ENCODE data around the gene TMBIM1. TPM values are rescaled to one million over a fixed set of nuclear protein-coding genes. Genes with fewer than 3 reads are reported as not detected.

The TMBIM1 gene, protein sequence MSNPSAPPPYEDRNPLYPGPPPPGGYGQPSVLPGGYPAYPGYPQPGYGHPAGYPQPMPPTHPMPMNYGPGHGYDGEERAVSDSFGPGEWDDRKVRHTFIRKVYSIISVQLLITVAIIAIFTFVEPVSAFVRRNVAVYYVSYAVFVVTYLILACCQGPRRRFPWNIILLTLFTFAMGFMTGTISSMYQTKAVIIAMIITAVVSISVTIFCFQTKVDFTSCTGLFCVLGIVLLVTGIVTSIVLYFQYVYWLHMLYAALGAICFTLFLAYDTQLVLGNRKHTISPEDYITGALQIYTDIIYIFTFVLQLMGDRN
- 230 and 339 TPM in 2 replicates for total RNA-seq

DNA sequence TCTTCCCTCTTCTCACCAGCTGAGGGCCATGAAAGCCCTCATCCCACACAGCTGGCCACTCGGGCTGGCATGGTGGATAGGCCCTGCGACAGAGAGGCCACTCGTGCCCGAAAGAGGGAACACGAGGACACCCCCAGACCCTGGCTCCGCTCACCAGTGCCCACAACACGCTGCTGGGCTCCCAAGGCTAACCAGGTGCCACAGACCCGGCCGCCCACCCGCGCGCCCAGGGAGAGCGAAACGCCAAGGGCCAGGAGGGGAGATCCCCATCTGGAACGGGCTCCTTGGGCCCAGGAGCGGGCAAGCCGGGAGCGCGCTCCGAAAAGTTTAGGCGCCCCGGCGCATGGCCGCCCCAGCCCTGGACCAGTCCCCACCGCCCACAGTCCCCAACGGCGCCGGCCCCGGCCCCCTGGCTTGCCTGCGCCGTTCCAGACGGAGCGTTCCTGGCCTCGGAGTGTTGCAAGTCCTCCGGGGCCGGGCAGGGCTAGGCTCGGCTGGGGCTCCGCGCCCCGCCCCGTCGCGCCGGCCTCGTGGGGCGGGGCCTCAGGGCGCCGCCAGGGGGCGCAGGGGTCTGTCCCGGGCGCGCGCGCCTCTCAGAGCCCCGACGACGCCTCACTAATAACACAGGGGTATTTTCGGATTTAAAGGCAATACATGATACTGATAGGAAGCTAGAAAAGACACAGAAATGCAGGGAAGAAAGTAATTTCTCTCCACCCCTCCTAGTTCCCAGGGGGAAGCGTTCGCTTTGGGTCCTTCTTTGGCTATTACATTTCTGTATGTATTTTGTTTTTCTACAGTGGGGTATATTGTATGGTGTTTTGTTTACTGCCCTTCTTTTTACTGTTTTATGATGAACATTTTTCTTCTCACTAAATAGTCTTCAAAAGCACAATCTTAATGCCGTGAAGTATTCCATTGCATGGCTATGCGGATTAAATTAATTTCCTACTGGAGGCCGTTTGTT, at the start of gene TMBIM1:
TMBIM1 (minus strand) TSS at position 456 of the 967 bp plus-strand sequence. CDS start 10,362 bp downstream, outside the sequence.

DNA sequence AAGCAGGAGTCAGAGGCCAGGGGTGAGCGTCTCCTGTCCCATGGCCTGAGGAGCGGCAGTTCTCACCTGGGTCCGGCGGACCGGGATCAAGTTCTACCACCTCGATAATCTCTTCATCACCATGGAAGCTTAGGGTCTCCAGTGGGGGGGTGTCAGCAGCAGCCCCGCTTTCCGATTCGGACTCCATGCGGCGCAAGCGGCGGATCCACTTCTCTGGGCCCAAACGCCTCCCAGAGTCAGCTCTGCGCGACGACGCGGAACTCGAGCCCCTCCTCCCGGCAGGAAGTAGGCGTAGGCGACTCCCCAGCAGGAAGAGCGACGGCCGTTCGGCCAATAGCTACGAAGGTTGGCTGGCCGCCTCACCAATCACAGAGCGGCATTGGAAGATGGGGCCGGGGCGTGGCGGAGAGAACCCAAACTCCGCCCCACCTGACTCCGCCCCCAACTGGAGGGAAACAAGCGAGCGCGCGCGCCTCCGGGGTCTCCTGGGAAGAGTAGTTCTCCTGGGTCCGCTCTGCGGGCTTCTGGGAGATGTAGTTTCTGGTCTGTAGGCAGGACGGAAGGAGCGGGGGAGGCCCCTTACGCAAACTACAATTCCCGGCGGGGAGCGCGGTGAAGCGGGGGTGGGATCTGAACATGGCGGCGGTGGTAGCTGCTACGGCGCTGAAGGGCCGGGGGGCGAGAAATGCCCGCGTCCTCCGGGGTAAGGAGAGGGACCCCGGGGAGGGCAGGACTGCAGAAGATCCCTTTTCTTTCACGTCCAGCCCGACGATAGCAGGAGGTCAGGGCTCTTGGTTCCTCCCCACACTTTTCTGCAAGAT, 22.2 kb downstream of the TMBIM1 start, which contains the start of the genes AAMP and PNKD:
AAMP (minus strand) TSS at position 238 of the 821 bp plus-strand sequence; CDS start at position 187, 51 bp downstream.
PNKD (plus strand) TSS at position 620 of the 821 bp plus-strand sequence; CDS start at position 637, 17 bp downstream.

DNA sequence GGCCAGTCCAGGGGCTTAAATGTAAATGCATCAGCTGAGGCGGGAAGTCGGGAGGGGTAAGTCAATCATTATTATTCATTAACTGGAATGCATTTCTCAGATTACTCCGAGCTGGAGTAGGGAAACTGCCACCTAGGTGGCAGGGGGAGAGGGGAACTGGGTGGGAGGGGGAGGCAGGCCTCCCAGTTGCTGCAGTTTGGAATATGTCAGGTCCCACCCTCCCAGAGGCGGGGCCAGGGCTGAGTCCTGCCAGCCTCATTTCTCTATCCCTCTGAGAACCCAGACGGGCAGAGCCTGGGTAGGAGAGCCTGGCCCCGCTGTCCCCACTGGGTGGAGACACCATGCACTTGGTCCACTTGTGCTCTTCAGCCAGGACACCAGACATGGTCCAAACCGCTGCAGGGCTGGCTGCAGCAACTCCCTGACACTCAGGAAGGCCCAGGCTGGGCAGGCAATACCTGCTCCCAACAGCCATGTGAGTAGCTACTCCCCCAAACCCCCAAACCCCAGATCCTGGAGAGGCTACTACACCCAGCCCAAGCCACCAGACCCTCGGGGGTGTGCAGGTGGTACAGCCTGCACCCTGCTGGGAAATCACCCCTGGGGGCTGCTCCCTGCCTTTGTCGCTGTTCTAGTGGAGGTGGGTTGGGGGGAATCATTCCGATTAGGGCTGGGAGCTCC, 31.4 kb downstream of the TMBIM1 start, which contains the start of gene GPBAR1:
GPBAR1 (plus strand) TSS at position 274 of the 681 bp plus-strand sequence. CDS start 1,710 bp downstream, outside the sequence.

Small RNAs within 50 kb of the gene (small RNA-seq; reads per million reads assigned to genes)
- gene MIR6810 = not detected

Other genes with a start within 250 kb of the TMBIM1 start
- gene RUFY4, start 223.2 kb downstream of the TMBIM1 start, total RNA-seq = not detected in 2 replicates
- gene CXCR2, start 166.5 kb downstream of the TMBIM1 start, total RNA-seq = not detected in 2 replicates
- not detected in 2 replicates for gene CXCR1, start 125.5 kb downstream of the TMBIM1 start, total RNA-seq
- 305 and 318 TPM in 2 replicates for gene ARPC2, start 75.3 kb downstream of the TMBIM1 start, total RNA-seq
- 0.11 and 0.26 TPM in 2 replicates for gene GPBAR1, start 31.5 kb downstream of the TMBIM1 start, total RNA-seq
- gene AAMP, start 22.4 kb downstream of the TMBIM1 start, total RNA-seq = 77.2 and 77.5 TPM in 2 replicates
- gene PNKD, start 22.0 kb downstream of the TMBIM1 start, total RNA-seq = 18.7 and 19.5 TPM in 2 replicates
- gene CATIP, start 64.4 kb upstream of the TMBIM1 start, total RNA-seq = 0.26 TPM in 1 of 2 replicates, not detected in the other
- 0.32 and 1.3 TPM in 2 replicates for gene SLC11A1, start 89.8 kb upstream of the TMBIM1 start, total RNA-seq
- gene CTDSP1, start 107.4 kb upstream of the TMBIM1 start, total RNA-seq = 59.2 and 69.6 TPM in 2 replicates
- under 0.01 TPM in 2 replicates for gene VIL1, start 126.6 kb upstream of the TMBIM1 start, total RNA-seq

All from articular chondrocyte of knee joint (primary cell).